Upper lobe of left lung (tissue), 4 donors: ENCODE results near the gene FBXW11.

Source experiments
- CTCF ChIP-seq, 6 experiments: fragments of 450-650 bp in 4 of 6; fragments of 200-600 bp in 2 of 6; sonication (generic) in 2 of 6; IDR thresholded peaks; one replicate each; pipeline ENCODE4 v1.5.1; 2016 to 2019; ENCODE audit warnings: antibody characterized with exemption in 6 of 6
- EP300 ChIP-seq, 4 donors: sonication (generic); formaldehyde crosslinking; IDR thresholded peaks; one replicate each; pipeline ENCODE4 v1.5.1; 2017; ENCODE audit warnings: antibody characterized with exemption in 4 of 4, control low read depth in 2 of 4
- POLR2A ChIP-seq, 4 donors: fragments of 450-650 bp; IDR thresholded peaks; one replicate each; pipeline ENCODE4 v1.5.1; 2016 to 2017; ENCODE audit warnings: antibody characterized with exemption in 4 of 4, mild to moderate bottlenecking in 2 of 4
- POLR2AphosphoS5 ChIP-seq, 2 donors: sonication (generic); formaldehyde crosslinking; IDR thresholded peaks; one replicate each; pipeline ENCODE4 v1.5.1; 2017; ENCODE audit warnings: antibody characterized with exemption in 2 of 2

GRCh38 chr5:172049226-172049796 is 42.9 kb upstream of the FBXW11 start:
- no peak for TF ChIP-seq CTCF (IDR thresholded peaks at IDR 0.05)
- no peak for TF ChIP-seq POLR2A (IDR thresholded peaks at IDR 0.05)
- no peak for TF ChIP-seq EP300 (IDR thresholded peaks at IDR 0.05)
- TF ChIP-seq POLR2AphosphoS5 (IDR thresholded peaks at IDR 0.05): no peak
